ENCODE measurements around the gene SMIM35. TPM values are rescaled to one million over a fixed set of nuclear protein-coding genes. Genes with fewer than 3 reads are reported as not detected.

Gene SMIM35
- total RNA-seq, 1 experiment from 2014 or later, result not detected

DNA sequence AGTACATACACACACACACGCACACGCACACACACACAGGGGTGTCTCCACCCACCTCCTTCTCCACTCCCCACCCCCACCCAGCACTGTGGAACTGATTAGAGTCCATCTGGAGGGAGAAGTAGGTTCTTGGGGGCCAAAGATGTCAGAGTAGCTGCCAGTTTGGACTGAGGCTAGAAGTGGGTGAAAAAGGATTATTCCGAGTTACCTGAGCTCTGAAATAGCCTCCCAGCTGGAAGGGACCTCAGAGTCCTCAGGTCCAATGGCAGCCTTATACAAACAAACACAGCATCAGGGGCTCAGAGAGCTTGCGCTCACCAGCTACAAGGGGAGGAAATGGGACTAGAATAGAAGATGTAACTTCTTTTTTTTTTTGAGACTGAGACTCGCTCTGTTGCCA, 79.7 kb downstream of the SMIM35 start:
- Histone ChIP-seq H3K79me2 (ENCODE audit: low read length) (no peaks in the 10 kb centered on the region), H2AFZ (ENCODE audit: low read length) (no peak overlapping the region), H3K4me1 (ENCODE audit: insufficient read depth, low read length) (no peaks in the 10 kb centered on the region), H4K20me1 (ENCODE audit: low read length) (no peaks in the 10 kb centered on the region), H3K4me3 (ENCODE audit: low read length) (no peak overlapping the region), H3K9ac (ENCODE audit: low read length) (no peak overlapping the region), H3K27ac (ENCODE audit: low read length) (no peak overlapping the region), H3K36me3 (ENCODE audit: low read depth, low read length) (no peaks in the 10 kb centered on the region), H3K9me3 (ENCODE audit: low read length) (no peaks in the 10 kb centered on the region), H3K9me2 (replicated peaks; ENCODE audit: low read length) (no peaks in the 10 kb centered on the region), H3F3A (ENCODE audit: low read length, unreplicated experiment) (no peaks in the 10 kb centered on the region), H3K27me3 (ENCODE audit: low read length) (peaks cover 100% of the 10 kb centered on the region), H3K4me2 (ENCODE audit: low read length) (no peak overlapping the region)
- intact Hi-C loops (cut with micrococcal nuclease), result no loop called here
- DNase-seq (no peak), ATAC-seq (no peak)
- BruUV-seq (replicated peaks), result no TSS peak
- ChIA-PET POLR2A (ENCODE audit: unreplicated experiment) (no interaction called here), CTCF (no interaction called here)
- TF ChIP-seq, protein P1, sequence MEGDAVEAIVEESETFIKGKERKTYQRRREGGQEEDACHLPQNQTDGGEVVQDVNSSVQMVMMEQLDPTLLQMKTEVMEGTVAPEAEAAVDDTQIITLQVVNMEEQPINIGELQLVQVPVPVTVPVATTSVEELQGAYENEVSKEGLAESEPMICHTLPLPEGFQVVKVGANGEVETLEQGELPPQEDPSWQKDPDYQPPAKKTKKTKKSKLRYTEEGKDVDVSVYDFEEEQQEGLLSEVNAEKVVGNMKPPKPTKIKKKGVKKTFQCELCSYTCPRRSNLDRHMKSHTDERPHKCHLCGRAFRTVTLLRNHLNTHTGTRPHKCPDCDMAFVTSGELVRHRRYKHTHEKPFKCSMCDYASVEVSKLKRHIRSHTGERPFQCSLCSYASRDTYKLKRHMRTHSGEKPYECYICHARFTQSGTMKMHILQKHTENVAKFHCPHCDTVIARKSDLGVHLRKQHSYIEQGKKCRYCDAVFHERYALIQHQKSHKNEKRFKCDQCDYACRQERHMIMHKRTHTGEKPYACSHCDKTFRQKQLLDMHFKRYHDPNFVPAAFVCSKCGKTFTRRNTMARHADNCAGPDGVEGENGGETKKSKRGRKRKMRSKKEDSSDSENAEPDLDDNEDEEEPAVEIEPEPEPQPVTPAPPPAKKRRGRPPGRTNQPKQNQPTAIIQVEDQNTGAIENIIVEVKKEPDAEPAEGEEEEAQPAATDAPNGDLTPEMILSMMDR (conservative IDR thresholded peaks at IDR 0.05; ENCODE audit: low read depth, low read length), result no peak
- TF ChIP-seq EZH2phosphoT487 (IDR thresholded peaks at IDR 0.05; ENCODE audit: borderline replicate concordance, low read length), result no peak
- TF ChIP-seq EZH2 (IDR thresholded peaks at IDR 0.05; ENCODE audit: low read length, unreplicated experiment), result no peak

DNA sequence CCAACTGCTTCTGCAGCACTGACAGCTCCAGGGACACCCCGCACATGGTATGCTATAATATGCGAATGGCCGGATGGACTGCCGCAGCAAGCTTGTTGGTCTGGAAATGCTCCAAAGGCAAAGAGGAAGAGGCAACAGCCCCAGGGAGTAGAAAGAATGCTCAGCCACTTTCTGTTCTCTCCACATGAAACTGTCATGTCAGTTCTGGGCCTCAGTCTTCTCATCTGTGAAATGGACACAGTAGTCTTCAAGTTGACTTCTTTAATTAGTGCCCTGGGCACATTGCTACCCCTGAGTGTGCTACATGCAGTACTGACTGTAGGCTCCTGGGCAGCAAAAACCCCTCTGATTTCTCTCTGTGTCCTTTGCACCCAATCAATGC, 80.6 kb downstream of the SMIM35 start:
- Histone ChIP-seq H3F3A (ENCODE audit: low read length, unreplicated experiment) (no peaks in the 10 kb centered on the region), H3K79me2 (ENCODE audit: low read length) (no peaks in the 10 kb centered on the region), H3K27ac (ENCODE audit: low read length) (no peak overlapping the region), H2AFZ (ENCODE audit: low read length) (no peak overlapping the region), H3K9me2 (replicated peaks; ENCODE audit: low read length) (no peaks in the 10 kb centered on the region), H3K4me3 (ENCODE audit: low read length) (no peak overlapping the region), H3K4me2 (ENCODE audit: low read length) (no peak overlapping the region), H4K20me1 (ENCODE audit: low read length) (no peaks in the 10 kb centered on the region), H3K4me1 (ENCODE audit: insufficient read depth, low read length) (no peaks in the 10 kb centered on the region), H3K9me3 (ENCODE audit: low read length) (no peaks in the 10 kb centered on the region), H3K27me3 (ENCODE audit: low read length) (peaks cover 98% of the 10 kb centered on the region), H3K36me3 (ENCODE audit: low read depth, low read length) (no peaks in the 10 kb centered on the region), H3K9ac (ENCODE audit: low read length) (no peak overlapping the region)
- no peak for DNase-seq
- intact Hi-C loops (cut with micrococcal nuclease), result no loop called here
- TF ChIP-seq EZH2 (IDR thresholded peaks at IDR 0.05; ENCODE audit: low read length, unreplicated experiment), result no peak
- TF ChIP-seq EZH2phosphoT487 (IDR thresholded peaks at IDR 0.05; ENCODE audit: borderline replicate concordance, low read length), result no peak
- TF ChIP-seq, protein P1 (conservative IDR thresholded peaks at IDR 0.05; ENCODE audit: low read depth, low read length), result no peak
- ATAC-seq, result no peak
- BruUV-seq (replicated peaks), result no TSS peak
- POLR2A ChIA-PET (ENCODE audit: unreplicated experiment), result no interaction called here
- CTCF ChIA-PET, result no interaction called here

DNA sequence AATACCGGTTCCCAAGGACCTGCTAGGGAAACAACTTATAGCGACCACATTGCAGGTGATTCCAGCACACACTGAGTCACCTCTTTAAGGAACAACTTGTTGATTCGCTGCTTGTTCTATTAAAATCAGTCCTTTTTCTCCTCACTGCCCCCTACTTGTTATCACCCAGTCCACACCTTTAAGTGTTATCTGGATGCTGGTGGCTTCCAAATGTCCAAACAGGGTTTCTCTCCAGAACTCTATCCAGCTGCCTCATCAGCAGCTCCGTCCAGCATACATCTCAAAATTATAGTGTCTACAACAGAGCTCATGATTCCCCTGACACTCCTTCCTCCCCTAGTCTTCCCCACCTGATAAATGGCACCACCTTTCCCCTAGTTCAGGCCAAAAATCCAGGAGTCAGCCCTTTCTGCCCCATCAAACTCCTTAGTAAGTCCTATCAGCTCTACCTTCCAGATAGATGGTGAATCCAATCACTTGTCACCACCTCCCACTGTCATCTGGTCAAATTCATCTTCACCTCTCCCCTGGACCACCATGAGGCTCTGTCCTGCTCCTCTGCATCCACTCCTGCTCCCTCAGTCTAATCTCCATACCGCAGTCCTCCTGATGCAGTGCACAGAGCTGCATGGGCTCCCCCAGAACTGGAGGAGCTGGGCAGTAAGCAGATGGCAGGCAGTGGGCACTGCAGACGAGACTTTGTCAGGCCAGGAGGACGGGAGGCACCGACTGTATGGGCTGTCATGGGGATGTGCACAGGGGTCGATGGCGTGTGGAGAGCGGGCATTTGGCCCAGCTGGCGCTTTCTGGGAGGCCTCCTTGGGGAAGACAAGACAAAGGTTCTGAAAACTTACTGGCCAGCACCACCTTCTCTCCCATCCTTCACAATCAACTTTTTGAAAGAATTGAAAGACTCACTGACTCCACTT, 81.3 kb downstream of the SMIM35 start:
- Histone ChIP-seq H3K9ac (ENCODE audit: low read length) (no peak overlapping the region), H3K79me2 (ENCODE audit: low read length) (no peaks in the 10 kb centered on the region), H3K9me2 (replicated peaks; ENCODE audit: low read length) (no peaks in the 10 kb centered on the region), H3K4me1 (ENCODE audit: insufficient read depth, low read length) (no peaks in the 10 kb centered on the region), H3K27me3 (ENCODE audit: low read length) (peaks cover 91% of the 10 kb centered on the region), H2AFZ (ENCODE audit: low read length) (no peak overlapping the region), H3F3A (ENCODE audit: low read length, unreplicated experiment) (no peaks in the 10 kb centered on the region), H4K20me1 (ENCODE audit: low read length) (no peaks in the 10 kb centered on the region), H3K27ac (ENCODE audit: low read length) (no peak overlapping the region), H3K9me3 (ENCODE audit: low read length) (no peaks in the 10 kb centered on the region), H3K4me2 (ENCODE audit: low read length) (no peak overlapping the region), H3K4me3 (ENCODE audit: low read length) (no peak overlapping the region), H3K36me3 (ENCODE audit: low read depth, low read length) (no peaks in the 10 kb centered on the region)
- no peak for ATAC-seq
- ChIA-PET CTCF (no interaction called here), POLR2A (ENCODE audit: unreplicated experiment) (interaction anchor here (0.6 kb wide), 1 partner anchor 26 kb away, joined by 3 read pairs; no protein-coding TSS in a partner anchor)
- no TSS peak for BruUV-seq (replicated peaks)
- intact Hi-C loops (cut with micrococcal nuclease), result no loop called here
- TF ChIP-seq EZH2 (IDR thresholded peaks at IDR 0.05; ENCODE audit: low read length, unreplicated experiment) (no peak), EZH2phosphoT487 (IDR thresholded peaks at IDR 0.05; ENCODE audit: borderline replicate concordance, low read length) (no peak)
- TF ChIP-seq, protein P1 (conservative IDR thresholded peaks at IDR 0.05; ENCODE audit: low read depth, low read length), result no peak
- no peak for DNase-seq

Data from PC-3 (cell line).